Karpas-422 (cell line): Measurements from ENCODE around the gene MPHOSPH9. TPM values are rescaled to one million over a fixed set of nuclear protein-coding genes. Genes with fewer than 3 reads are reported as not detected.
A peak's percentile ranks its signal among the peaks of the same experiment; 100 is the strongest.

Experiments used
- DNase-seq: peaks from one replicate; pipeline ENCODE4 v3.0.0-alpha.2; 2015
- H2AFZ ChIP-seq: fragments of 200-600 bp; sonication (generic); 2 replicates; pipeline ENCODE4 v1.6.1; 2014; ENCODE audit warnings: antibody characterized with exemption, low read length, mixed read lengths
- H3K27ac ChIP-seq: fragments of 200-600 bp; sonication (generic); 2 replicates; pipeline ENCODE4 v1.5.1; 2014; ENCODE audit warnings: mild to moderate bottlenecking, low read length, moderate library complexity
- H3K27me3 ChIP-seq: fragments of 200-600 bp; sonication (generic); 2 replicates; pipeline ENCODE4 v1.6.1; 2014; ENCODE audit warnings: low read length, mixed read lengths
- H3K36me3 ChIP-seq: fragments of 200-600 bp; sonication (generic); 2 replicates; pipeline ENCODE4 v1.6.1; 2014; ENCODE audit warnings: low read length, mixed read lengths; ENCODE audit not compliant: insufficient read depth
- H3K4me1 ChIP-seq: fragments of 200-600 bp; sonication (generic); 2 replicates; pipeline ENCODE4 v1.6.1; 2014; ENCODE audit warnings: mild to moderate bottlenecking, low read length, mixed read lengths
- H3K4me2 ChIP-seq: fragments of 200-600 bp; sonication (generic); 2 replicates; pipeline ENCODE4 v1.6.1; 2014; ENCODE audit warnings: low read length, low read depth, mild to moderate bottlenecking; ENCODE audit not compliant: poor library complexity, severe bottlenecking
- H3K4me3 ChIP-seq: fragments of 200-600 bp; sonication (generic); 2 replicates; pipeline ENCODE4 v1.5.1; 2014; ENCODE audit warnings: mild to moderate bottlenecking, antibody characterized with exemption, low read length, mixed read lengths
- H3K79me2 ChIP-seq: fragments of 200-600 bp; sonication (generic); 2 replicates; pipeline ENCODE4 v1.6.1; 2014; ENCODE audit warnings: mild to moderate bottlenecking, low read length, mixed read lengths
- H3K9ac ChIP-seq: fragments of 200-600 bp; sonication (generic); 2 replicates; pipeline ENCODE4 v1.6.0; 2014; ENCODE audit warnings: low read length
- H3K9me2 ChIP-seq: fragments of 200-600 bp; sonication (generic), shearing (Covaris generic); replicated peaks from 2 replicates; pipeline ENCODE4 v1.6.0; 2014; ENCODE audit warnings: mild to moderate bottlenecking, low read length, moderate library complexity; ENCODE audit not compliant: insufficient read depth
- H3K9me3 ChIP-seq: fragments of 300-700, 200-600 bp; sonication (generic); 2 replicates; pipeline ENCODE4 v1.6.1; 2014; ENCODE audit warnings: low read length, mixed read lengths
- H4K20me1 ChIP-seq: fragments of 200-600 bp; sonication (generic); 2 replicates; pipeline ENCODE4 v1.6.1; 2014; ENCODE audit warnings: mild to moderate bottlenecking, antibody characterized with exemption, low read length, low read depth; ENCODE audit not compliant: insufficient read depth
- total RNA-seq: library from RNA; depleted of rRNA; stranded (reverse); fragments of >200 nt; shearing (Covaris generic); gene quantifications from 2 replicates; pipeline ENCODE4 v1.2.3, GENCODE V29; 2014; ENCODE audit warnings: low replicate concordance

MPHOSPH9 gene
- total RNA-seq, 1 experiment from 2014 or later, result 84.9 TPM

GRCh38 chr12:123243671-123244262 lies 10.8 kb upstream of the MPHOSPH9 start:
- no peaks in the 10 kb centered on the region for H3K27me3 ChIP-seq
- no peaks in the 10 kb centered on the region for H3K9me3 ChIP-seq
- DNase-seq, result no peak
- H3K27ac ChIP-seq, result peak overlapping the region; percentile 33
- H3K36me3 ChIP-seq, result peaks cover 2% of the 10 kb centered on the region; the same call in 1 of the 2 replicates
- no peak overlapping the region for H2AFZ ChIP-seq
- H3K4me1 ChIP-seq, result peaks cover 19% of the 10 kb centered on the region
- H3K9me2 ChIP-seq, result no peaks in the 10 kb centered on the region
- peaks cover 54% of the 10 kb centered on the region for H3K79me2 ChIP-seq
- H4K20me1 ChIP-seq, result no peaks in the 10 kb centered on the region
- H3K4me3 ChIP-seq, result no peak overlapping the region
- no peak overlapping the region for H3K9ac ChIP-seq
- no peak overlapping the region for H3K4me2 ChIP-seq

DNA sequence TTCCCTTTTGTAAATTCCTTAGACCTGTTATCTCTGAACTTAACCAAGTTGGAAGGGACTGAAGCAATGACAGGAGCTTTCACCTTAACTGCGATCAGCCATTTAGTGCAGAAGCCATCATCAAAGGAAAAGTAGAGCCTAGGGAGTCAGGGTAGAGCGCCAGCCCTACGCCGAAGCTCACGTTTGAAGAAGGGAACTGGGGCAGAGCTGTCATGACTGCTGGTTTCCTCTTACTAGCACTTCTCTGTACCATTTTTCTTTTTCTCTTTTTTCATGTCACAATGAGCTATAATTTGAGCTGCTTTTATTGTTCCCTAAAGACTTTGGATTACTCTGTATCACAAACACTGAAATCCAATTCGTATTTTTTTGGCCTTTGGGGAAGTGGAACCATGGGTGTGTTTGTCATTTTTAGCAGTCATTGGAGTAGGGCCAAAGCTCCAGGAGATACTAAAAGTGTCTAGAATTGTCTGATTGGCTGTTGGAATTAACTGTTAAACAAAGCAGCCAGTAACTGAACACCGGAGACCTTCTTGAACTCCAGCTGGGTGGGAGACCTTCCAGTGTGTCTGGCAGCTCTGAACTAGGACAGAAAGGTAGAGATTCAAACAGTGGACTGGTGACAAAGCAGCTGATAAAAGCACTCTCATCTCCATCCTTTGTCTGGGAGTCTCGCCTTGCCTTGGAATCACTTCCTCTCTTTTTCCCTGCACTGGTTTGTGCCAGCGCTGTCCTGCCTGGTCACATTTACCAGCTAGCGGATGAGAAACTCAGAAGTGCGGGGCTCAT lies 9.4 kb upstream of the MPHOSPH9 start:
- Histone ChIP-seq H2AFZ (no peak overlapping the region), H3K4me1 (peaks cover 23% of the 10 kb centered on the region), H3K27ac (peak overlapping the region; percentile 88), H3K36me3 (no peaks in the 10 kb centered on the region), H3K79me2 (peaks cover 49% of the 10 kb centered on the region), H3K4me3 (peak overlapping the region; percentile 25; the same call in 1 of the 2 replicates), H3K27me3 (no peaks in the 10 kb centered on the region), H3K9ac (peak overlapping the region; percentile 46), H3K9me2 (no peaks in the 10 kb centered on the region), H3K9me3 (no peaks in the 10 kb centered on the region), H3K4me2 (peak overlapping the region; percentile 64), H4K20me1 (no peaks in the 10 kb centered on the region)
- peak; percentile 81 for DNase-seq

DNA sequence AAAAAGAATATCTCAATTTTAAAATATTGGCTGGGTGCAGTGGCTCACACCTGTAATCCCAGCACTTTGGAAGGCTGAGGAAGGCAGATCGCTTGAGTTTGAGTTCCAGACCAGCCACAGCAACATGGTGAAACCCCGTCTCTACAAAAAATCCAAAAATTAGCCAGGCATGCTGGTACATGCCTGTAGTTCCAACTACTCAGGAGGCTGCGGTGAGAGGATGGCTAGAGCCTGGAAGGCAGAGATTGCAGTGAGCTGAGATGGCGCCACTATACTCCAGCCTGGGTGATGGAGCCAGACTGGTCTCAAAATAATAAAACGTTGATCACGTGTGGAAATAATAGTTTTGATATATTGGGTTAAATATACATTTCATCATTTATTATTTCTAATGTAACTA lies 6.0 kb upstream of the MPHOSPH9 start:
- Histone ChIP-seq H3K9me2 (no peaks in the 10 kb centered on the region), H3K4me2 (no peak overlapping the region), H3K4me1 (peaks cover 45% of the 10 kb centered on the region)

DNA sequence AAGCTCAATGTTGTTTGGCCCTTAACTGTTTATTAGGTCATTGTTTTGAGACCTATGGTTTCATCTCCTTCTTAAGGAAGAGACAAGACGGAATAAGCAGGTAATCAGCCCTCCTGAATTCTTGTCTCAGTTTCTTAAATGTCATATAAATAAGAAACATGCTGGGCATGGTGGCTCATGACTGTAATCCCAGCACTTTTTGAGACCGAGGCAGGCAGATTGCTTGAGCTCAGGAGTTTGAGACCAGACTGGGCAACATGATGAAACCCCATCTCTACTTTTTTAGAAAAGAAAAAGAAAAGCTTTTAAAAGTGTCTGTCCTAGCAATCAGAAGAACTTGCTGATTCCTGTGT lies 5.4 kb upstream of the MPHOSPH9 start:
- no peak for DNase-seq
- Histone ChIP-seq H4K20me1 (no peaks in the 10 kb centered on the region), H3K4me3 (no peak overlapping the region), H3K4me1 (peaks cover 47% of the 10 kb centered on the region), H3K9me2 (no peaks in the 10 kb centered on the region), H3K27ac (no peak overlapping the region), H3K79me2 (peaks cover 63% of the 10 kb centered on the region), H3K9ac (no peak overlapping the region), H3K4me2 (no peak overlapping the region), H2AFZ (no peak overlapping the region), H3K27me3 (no peaks in the 10 kb centered on the region), H3K9me3 (no peaks in the 10 kb centered on the region), H3K36me3 (no peaks in the 10 kb centered on the region)

More for the DNA sequence above, 6.0 kb upstream of the MPHOSPH9 start:
- Histone ChIP-seq H4K20me1 (no peaks in the 10 kb centered on the region), H3K27ac (no peak overlapping the region), H3K4me3 (no peak overlapping the region), H3K27me3 (no peaks in the 10 kb centered on the region), H3K36me3 (no peaks in the 10 kb centered on the region), H3K9ac (no peak overlapping the region), H3K9me3 (no peaks in the 10 kb centered on the region), H3K79me2 (peaks cover 57% of the 10 kb centered on the region), H2AFZ (no peak overlapping the region)
- no peak for DNase-seq

- peaks cover 44% of the 10 kb centered on the region for H3K4me1 ChIP-seq
- H4K20me1 ChIP-seq, result no peaks in the 10 kb centered on the region
- H2AFZ ChIP-seq, result no peak overlapping the region
- H3K9ac ChIP-seq, result no peak overlapping the region
- no peaks in the 10 kb centered on the region for H3K9me2 ChIP-seq
- H3K79me2 ChIP-seq, result peaks cover 60% of the 10 kb centered on the region
- DNase-seq, result peak; percentile 89
- H3K36me3 ChIP-seq, result no peaks in the 10 kb centered on the region
- no peaks in the 10 kb centered on the region for H3K27me3 ChIP-seq
- no peaks in the 10 kb centered on the region for H3K9me3 ChIP-seq
- H3K27ac ChIP-seq, result peak overlapping the region; percentile 27
- no peak overlapping the region for H3K4me3 ChIP-seq
- no peak overlapping the region for H3K4me2 ChIP-seq
Measured at GRCh38 chr12:123237646-123238329, 4.8 kb upstream of the MPHOSPH9 start.

DNA sequence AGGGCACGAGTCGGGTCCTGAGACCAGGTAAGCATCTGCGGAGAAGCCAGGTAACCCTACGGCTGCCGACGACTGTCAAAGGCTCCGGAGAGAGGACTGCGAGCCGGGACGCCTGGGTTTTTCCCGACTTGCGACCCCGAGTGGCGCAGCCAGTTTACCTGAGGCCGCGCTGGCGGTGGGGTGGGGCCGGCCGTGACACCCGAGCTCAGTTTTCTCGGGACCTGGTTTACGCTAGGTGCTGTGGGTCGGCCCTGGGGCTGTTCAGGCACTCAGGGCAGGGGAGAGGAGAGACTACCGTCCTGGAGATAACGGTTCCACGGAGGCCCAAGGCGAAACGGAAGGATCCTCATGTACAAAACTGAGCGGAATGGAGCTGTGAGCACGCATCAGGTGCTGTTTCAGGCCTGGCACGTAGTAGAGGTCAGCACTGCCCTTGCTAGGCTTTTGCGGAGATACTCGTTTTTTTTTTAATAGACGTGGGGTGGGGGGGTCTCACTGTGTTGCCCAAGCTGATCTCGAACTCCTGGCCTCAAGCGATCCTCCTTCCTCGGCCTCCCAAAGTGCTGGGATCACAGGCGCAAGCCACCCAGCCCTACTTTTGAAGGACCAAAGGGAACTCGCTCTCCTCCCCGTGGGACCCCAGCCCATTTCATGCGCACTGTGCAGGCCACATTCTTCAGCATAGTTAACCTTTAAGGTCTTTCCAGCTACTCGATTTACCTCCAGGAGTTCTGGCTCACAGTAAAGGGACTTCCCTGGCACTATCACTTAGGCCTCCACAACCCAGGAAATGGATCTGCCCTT lies 766 bp upstream of the MPHOSPH9 start:
- Histone ChIP-seq H3K4me1 (peaks cover 57% of the 10 kb centered on the region), H3K27me3 (no peaks in the 10 kb centered on the region), H3K9me3 (no peaks in the 10 kb centered on the region), H2AFZ (peak overlapping the region; percentile 80; the same call in 1 of the 2 replicates), H3K9ac (peak overlapping the region; percentile 88), H3K9me2 (no peaks in the 10 kb centered on the region), H4K20me1 (no peaks in the 10 kb centered on the region), H3K27ac (peak overlapping the region; percentile 64), H3K79me2 (peaks cover 78% of the 10 kb centered on the region), H3K36me3 (peaks cover 17% of the 10 kb centered on the region), H3K4me2 (peak overlapping the region; percentile 83), H3K4me3 (peak overlapping the region; percentile 96)
- DNase-seq, result peak; percentile 41

DNA sequence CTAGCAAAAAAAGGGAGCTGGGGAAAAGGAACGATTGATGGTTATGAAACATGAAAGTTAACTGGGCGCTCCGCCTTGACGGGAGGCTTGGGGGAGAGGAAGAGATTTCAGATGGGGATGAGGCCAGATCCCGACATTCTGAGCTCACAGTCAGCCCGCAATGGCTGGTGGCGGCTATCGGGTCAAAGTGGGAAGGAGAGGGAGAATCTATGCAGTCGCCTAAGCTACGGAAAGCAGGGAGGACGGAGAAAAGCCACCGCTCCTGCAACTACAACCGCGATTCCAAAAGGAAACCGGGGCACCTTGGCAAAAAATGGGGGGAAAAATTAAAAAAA lies 502 bp downstream of the MPHOSPH9 start:
- Histone ChIP-seq H3K9ac (peak overlapping the region; percentile 83), H4K20me1 (no peaks in the 10 kb centered on the region), H3K4me1 (peaks cover 55% of the 10 kb centered on the region), H2AFZ (peak overlapping the region; percentile 19; the same call in 1 of the 2 replicates), H3K4me2 (peak overlapping the region; percentile 90), H3K27me3 (no peaks in the 10 kb centered on the region), H3K27ac (peak overlapping the region; percentile 72), H3K36me3 (peaks cover 23% of the 10 kb centered on the region), H3K9me3 (no peaks in the 10 kb centered on the region), H3K4me3 (peak overlapping the region; percentile 86), H3K79me2 (peaks cover 84% of the 10 kb centered on the region), H3K9me2 (no peaks in the 10 kb centered on the region)
- DNase-seq, result no peak
